GM15510 (cell line): ENCODE data around the gene CDC42EP3.

ENCODE experiments used
- POLR2A ChIP-seq: IDR thresholded peaks from 3 replicates; pipeline ENCODE4 v1.6.1; 2011; ENCODE audit warnings: borderline replicate concordance; ENCODE audit not compliant: insufficient read length; ENCODE audit errors: extremely low read depth

The CDC42EP3 gene

DNA sequence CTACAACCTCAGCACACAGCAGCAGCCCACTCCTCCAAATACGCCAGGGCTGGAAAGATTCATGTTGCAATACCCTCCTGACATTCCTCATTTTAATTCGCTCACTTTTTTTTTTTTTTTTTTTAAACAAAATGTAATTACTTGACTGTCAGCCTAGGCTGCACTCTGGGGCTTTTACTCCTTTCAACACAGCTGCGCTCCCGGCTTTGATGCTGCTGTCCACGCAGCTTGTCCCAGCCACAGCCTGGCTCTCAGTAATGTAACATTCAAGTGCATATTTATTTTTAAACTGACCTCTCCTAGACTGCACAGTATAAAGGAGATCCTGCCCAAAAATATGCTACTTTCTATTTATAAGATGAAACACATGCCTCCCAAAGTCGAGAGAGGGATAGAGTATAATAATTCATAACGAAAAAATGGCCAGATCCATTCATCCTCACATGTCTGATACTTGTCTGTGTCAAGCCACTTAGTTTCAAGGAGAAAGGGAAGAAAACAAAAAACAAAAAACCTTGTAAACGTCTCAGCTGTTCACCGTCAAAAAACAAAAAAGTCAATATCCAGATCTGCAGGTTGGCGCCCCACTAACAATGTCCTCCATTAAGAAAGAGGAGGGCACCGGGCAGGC is 949 bp downstream of the CDC42EP3 start:
- TF ChIP-seq POLR2A = no peak

DNA sequence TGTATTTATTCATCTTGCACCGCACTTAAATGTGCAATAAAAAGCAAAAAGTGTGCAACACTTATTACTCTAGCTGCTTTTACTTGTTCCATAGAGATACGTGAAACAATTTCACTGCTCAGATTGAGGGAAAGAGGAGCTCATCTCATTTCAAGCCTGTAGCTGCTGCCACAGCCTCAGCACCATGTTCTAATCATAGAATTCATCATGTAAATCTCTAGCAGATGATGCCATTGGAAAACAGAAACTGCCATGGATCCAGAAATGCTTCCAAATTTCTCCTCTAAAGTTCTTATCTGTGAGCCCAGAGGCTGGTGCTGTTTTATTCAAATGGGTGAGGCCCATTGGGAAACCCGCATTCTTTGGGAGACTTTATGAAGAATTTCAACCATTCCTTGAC is 2.0 kb downstream of the CDC42EP3 start:
- TF ChIP-seq POLR2A = no peak

DNA sequence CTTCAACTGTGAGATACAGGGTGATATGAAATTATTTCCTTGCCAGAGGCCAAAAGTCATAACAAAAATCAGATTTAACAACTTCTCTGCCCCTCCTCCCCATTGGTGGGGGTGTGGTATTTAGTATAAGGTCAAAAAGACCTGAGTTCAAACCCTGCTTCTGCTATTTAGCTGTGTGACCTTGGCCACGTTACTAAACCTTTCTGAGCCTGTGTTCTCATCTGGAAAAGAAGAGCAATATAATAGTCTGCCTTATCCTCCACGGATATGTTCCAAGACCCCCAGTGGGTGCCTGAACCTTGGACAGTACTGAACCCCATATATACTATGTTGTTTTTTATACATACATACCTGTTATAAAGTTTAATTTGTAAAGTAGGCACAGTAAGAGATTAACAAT is 3.7 kb downstream of the CDC42EP3 start:
- no peak for TF ChIP-seq POLR2A

DNA sequence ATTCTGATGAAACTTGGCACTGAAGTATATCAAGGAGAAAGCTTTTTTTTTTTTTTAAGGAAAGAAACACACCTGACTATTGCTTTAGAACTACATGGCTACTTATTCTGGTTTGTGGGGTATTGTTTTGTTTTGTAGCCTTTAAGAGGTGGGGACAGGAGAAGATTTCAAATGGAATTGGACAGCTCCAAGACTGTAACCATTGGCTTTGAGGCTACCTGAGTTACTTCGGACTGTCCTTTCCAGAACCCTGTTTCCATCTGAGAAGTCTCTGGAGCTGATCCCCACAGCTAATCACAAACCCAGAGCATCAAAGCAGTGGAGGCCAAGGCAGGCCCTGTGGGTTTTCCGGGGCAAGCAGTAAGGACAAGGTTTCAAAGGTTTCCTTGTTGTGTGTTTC is 4.7 kb downstream of the CDC42EP3 start:
- TF ChIP-seq POLR2A = no peak

DNA sequence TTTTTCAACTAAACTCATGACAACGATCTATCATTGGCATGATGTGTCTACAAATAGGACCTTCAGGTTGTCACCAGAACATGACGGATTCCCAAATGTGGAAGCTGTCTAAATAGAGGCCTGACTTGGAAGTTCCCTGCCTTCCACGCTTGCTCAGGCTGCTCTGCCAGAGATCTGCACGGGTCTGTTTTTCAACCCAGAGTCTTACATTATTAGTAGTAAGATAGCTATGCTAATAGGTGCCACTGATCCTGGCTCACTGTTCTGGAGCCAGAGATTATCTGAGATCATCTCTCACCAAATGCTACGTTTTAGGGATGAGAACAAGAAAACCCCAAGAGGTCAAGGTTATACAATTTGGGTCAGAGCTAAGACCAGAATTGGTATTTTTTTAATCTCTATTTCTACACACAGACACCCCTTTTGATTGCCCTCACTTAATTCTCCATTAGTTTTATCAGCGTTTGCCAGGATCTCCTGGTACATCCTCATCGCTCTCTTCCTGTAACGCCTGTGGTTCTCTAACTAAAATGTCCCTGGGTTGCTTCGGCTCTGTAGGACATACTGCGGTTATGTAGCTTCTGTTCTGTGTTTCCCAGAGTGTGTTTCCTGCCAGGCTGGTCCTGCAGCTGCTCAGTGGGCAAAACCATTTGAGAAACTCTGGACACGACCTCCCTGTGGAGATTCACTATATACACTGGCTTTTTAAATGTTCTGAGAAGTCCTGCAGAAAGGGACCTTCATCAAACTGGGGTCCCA is 5.7 kb downstream of the CDC42EP3 start:
- no peak for TF ChIP-seq POLR2A

DNA sequence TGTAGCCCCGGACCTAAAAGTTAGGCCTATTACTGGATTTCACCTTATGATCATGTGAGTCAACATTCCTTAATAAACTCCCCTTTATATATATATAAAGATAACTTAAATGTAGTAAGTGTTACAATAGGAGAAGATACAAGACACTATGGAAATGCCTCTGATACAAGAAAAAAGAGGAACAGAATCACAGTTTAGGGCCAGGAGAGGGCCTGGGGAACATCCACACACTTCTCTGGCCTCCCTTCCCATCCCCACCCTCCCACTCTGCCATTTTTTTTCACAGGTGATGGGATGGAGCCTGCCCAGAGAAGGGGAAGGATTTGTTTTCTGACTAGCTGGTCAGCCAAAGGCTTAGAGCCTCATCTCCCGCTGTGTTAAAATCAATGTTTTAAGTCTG is 6.4 kb downstream of the CDC42EP3 start:
- TF ChIP-seq POLR2A = no peak

DNA sequence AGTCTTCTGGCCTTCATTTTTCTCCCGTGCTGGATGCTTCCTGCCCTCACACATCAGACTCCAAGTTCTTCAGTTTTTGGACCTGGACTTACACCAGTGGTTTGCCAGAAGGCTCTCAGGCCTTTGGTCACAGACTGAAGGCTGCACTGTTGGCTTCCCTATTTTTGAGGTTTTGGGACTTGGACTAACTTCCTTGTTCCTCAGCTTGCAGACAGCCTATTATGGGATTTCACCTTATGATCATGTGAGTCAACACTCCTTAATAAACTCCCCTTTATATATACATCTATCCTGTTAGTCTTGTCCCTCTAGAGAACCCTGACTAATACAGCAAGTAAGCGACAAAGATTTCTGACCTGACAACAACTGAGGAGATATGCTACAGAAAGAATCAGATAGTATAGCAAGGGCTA is 7.2 kb downstream of the CDC42EP3 start:
- TF ChIP-seq POLR2A = no peak

DNA sequence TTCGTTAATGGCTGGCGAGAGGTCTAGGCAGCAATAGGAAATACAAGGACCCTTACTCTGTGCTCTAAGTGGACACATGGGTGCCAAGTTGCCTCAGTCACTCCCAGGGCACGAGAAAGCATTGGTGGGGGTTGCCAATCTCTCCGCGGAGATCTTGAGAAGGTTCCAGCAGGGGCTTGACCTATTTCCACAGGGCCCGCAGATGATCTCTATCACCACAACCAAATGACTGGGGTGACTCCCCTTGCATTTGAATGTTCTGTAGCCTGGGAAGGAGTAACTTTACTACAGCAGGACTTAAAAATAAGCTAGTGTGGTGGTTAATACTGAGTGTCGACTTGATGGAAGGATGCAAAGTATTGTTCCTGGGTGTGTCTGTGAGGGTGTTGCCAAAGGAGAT is 8.1 kb downstream of the CDC42EP3 start:
- no peak for TF ChIP-seq POLR2A

DNA sequence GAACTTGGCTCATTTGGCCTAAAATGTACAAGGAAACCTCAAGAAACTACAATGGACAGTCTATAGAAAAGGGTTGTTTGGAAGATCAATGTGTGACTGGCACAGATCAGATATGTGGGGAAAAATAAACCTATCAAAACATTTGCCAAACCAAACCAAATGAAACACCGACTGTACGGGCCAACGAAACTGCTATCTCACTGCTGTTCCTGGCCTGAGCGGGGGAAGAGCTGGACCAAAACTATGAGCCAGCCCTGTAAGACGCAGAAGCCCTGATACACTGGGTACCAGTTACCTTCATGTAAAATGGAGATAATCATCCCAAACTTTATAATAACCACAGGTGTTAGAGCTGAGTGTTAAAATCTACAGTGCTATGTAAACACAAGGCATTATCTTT is 11.7 kb downstream of the CDC42EP3 start:
- TF ChIP-seq POLR2A = no peak

DNA sequence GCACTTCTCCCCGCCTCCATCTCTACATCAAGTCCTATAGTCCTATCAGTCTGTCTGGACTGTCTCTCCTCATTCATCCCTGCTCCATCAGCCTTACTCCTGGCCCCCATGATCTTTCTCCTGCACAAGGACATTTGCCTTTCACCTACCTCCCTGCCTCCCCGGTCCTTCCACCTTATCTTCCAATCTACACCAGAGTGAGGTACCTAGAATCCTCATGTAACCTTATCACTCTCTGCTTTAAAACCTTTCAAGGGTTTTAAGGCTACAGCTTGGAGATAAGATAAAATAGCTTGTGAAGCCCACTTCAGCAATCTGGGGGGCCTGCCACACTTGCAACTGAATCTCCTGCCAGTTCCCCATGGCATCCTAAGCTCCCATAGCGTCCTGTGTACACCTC is 12.8 kb downstream of the CDC42EP3 start:
- no peak for TF ChIP-seq POLR2A

DNA sequence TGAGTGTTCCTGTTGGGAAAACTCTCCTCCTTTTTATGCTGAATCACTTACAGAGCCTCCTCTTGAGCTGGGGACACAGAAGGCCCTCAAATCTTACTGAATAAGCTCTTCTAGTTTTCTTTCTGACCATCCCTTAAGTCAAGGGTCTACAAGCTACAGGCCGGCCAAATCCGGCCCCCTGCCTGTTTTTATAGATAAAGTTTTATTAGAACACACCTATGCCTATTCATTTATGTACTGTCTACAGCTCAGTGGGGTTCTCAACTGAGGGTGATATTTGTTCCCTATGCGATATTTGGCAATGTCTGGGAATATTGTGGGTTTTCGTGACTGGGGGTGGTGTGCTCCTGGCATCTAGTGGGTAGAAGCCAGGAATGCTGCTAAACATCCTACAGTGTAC is 14.0 kb downstream of the CDC42EP3 start:
- no peak for TF ChIP-seq POLR2A

DNA sequence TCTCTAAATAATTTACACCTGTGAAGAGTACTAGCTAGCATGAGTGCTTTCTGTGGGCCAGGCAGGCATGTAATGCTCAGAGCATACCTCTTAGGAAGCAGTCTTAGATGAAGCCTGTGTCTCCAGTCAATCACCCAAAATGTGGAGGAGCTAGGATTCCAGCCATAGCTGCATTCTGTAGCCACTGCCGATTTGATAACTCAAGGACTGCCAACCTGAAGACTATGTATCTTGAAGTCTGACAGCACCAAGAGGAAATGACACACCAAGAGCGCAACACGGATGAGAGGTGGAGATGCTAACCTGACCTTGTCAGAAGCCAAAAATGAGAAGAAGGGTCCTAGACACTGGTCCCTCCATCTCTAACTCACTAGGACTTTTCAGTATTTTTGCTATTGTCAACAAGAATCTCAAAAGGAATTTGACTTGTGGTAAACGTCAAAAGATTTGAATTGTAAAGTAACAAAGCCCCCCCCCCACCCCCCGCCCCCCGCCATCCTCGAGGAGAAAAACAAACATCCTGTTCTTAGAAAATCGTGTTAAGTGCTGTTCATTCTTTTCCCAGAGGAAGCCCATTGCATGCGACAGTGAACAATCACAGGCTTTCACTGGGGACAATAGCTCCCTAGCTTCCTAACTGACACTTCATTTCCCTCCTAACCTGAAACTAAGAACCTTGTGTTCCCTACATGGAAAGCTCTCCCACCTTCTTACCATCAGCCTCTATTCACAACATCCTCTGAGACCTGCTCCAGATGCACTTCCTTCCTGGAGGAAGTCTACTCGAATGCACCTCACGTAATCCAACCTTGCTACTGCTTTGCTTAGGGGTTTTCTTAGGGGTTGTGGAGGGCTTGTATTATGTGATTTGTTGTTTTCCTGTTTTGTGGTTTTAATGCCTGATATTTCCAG is 14.7 kb downstream of the CDC42EP3 start:
- no peak for TF ChIP-seq POLR2A

DNA sequence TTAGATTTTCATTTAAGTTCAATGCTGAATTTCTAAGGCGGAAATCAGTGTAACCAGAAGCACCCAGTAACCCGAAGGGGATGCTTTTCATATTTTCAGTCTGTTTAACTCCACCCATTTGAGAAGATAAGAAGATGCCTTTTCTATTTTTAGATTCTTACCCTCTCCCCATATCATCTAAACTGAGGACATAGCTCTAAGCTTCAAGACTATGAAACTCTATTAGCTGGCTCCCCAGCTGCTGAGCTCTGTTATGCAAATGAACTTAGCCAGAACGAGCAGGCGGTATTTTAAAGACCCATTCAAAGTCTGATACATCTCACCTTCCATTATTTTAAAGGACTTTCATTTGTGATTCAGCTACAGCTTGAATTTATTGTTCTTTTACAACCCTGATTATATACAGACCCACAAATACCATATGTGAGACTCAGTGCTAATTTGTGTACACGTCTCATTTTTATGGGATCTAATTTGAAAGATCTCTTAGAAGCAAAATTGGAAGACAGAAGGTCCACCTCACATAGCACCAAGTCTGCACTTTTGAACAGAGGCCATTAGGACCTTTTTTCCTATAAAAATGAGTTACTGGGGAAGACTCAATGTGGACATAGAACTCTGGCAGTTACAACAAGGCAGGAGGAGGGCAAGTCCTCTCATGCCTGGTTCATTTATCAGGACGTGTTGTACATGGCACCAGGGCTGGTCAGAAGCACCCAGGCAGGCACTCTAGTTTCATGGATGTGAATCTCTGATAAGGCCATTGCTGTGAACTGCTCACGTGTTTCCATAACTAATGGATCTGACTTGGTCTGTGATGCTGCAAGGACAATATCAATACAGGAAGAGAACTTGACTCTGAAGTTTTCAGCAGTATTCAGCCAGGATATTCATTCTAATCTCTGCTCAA is 16.3 kb downstream of the CDC42EP3 start:
- no peak for TF ChIP-seq POLR2A

DNA sequence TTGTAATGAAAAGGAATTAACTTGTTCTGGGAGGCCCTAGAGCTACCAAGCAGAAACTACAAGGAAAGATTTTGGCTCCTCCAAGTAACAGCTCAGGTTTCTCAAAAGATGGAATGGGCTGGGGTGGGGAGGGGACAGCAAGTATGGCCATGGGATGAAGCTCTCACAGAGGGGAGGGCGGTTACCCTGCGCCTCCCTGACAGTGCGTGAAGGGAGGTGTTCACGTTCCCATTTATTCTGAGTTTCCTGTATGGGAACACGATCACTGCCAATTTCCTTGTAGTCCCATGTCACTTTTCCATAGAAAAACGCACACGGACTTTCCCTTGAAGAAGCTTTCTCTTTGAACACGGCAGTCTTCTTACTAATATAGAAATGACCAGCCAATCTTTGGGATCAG is 17.0 kb downstream of the CDC42EP3 start:
- TF ChIP-seq POLR2A = peak; percentile 22
